Activated gamma-delta T cell treated with anti-CD3 and anti-CD28 coated beads, Interleukin-2, amount 50 U/mL, for 16 hours (primary cell): Measurements from ENCODE around the gene AP2A1.
A peak's percentile ranks its signal among the peaks of the same experiment; 100 is the strongest.

ENCODE experiments used
- DNase-seq: peaks from one replicate; pipeline ENCODE4 v3.0.0-alpha.2; 2020; ENCODE audit warnings: low read depth

The AP2A1 gene

DNA sequence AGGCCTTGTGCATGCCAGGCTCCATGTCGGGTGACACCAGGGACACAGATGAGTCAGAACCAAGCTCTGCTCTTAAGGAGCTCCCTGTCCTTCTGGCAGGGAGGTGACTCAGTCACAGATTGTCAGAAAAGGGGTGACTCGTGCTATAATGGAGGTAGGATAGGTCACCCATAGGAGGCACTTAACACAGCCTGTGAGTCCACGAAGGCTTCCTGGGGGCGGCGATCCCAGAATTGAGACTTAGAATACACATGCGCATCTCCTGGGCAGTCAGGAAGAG lies 26.7 kb downstream of the AP2A1 start:
- no peak for DNase-seq

DNA sequence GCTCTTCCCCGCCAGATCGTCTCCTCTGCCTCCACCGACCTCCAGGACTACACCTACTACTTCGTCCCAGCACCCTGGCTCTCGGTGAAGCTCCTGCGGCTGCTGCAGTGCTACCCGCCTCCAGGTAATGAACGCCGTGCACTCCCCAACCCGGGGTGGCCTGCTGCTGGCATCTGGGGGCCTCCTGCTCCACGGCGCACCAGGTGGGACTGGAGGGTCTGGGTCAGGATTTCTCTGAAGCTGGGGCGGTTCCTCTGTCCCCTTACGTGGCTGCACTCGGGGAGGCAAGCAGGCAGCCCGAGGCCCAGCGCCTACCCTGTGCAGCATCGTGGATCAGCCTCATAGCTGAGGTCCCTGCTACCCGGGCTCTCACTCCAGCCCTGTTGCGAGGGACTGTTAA lies 28.8 kb downstream of the AP2A1 start:
- DNase-seq = no peak

DNA sequence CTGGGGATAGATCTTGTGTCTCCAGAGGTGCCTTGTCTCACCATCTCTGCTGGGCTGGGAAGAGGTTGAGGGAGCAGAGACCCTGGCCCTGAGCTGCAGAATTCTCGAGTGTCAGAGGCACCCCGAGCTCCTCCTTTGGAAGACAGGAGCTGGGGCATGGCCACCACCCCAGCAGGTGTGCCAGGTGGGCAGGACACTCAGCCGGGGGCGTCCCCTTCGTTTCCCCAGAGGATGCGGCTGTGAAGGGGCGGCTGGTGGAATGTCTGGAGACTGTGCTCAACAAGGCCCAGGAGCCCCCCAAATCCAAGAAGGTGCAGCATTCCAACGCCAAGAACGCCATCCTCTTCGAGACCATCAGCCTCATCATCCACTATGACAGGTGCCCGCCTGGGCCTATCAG lies 31.8 kb downstream of the AP2A1 start:
- no peak for DNase-seq

DNA sequence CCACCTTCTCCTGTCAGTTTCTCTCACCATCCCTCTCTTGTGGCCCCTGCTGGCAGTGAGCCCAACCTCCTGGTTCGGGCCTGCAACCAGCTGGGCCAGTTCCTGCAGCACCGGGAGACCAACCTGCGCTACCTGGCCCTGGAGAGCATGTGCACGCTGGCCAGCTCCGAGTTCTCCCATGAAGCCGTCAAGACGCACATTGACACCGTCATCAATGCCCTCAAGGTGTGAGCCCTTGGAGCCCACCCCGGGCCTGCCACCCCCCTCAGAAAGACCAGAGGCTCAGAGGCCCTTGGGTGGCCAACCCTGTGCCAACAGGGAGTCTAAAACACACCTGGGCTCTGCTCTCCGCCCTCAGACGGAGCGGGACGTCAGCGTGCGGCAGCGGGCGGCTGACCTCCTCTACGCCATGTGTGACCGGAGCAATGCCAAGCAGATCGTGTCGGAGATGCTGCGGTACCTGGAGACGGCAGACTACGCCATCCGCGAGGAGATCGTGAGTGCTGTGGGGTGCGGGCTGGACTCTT lies 32.5 kb downstream of the AP2A1 start:
- no peak for DNase-seq

DNA sequence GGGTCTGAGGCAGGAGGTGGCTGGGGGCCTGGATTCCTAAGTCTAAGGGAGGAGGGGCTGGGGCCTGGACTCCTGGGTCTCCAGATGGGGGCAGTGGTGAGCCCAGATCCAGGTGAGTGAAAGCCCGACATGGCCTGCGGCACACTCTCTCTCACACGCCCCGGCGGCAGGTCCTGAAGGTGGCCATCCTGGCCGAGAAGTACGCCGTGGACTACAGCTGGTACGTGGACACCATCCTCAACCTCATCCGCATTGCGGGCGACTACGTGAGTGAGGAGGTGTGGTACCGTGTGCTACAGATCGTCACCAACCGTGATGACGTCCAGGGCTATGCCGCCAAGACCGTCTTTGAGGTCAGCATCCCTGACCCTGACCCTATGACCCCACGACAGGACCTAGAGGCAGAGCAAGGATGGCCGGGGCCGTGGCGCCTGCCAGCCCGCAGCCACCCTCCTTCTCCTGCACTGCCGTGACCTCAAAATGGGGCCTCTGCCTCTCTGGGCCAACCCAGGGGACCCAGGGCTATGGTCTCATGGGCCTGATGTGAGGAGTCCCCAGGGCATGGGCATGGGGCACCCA lies 33.1 kb downstream of the AP2A1 start:
- DNase-seq = no peak

DNA sequence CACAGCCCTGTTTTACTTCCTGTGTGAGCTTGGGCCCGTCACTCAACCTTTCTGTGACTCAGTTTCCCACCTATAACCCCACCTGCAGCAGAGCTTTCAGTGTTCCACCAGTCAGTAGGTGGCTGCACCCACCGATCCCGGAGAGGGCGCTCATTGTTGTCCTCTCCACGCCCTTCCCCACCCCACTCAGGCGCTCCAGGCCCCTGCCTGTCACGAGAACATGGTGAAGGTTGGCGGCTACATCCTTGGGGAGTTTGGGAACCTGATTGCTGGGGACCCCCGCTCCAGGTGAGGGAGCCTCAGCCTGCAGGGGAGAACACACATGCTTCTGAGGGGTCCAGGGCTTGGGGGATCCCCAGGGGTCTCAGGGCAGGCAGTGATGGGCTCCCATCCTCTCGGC lies 34.0 kb downstream of the AP2A1 start:
- no peak for DNase-seq

DNA sequence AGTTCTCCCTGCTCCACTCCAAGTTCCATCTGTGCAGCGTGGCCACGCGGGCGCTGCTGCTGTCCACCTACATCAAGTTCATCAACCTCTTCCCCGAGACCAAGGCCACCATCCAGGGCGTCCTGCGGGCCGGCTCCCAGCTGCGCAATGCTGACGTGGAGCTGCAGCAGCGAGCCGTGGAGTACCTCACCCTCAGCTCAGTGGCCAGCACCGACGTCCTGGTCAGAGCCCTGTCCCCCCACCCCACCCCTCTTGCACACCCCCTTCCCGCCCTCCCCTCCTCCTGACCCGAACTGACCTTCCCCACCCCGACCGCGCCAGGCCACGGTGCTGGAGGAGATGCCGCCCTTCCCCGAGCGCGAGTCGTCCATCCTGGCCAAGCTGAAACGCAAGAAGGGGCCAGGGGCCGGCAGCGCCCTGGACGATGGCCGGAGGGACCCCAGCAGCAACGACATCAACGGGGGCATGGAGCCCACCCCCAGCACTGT lies 34.6 kb downstream of the AP2A1 start:
- no peak for DNase-seq

DNA sequence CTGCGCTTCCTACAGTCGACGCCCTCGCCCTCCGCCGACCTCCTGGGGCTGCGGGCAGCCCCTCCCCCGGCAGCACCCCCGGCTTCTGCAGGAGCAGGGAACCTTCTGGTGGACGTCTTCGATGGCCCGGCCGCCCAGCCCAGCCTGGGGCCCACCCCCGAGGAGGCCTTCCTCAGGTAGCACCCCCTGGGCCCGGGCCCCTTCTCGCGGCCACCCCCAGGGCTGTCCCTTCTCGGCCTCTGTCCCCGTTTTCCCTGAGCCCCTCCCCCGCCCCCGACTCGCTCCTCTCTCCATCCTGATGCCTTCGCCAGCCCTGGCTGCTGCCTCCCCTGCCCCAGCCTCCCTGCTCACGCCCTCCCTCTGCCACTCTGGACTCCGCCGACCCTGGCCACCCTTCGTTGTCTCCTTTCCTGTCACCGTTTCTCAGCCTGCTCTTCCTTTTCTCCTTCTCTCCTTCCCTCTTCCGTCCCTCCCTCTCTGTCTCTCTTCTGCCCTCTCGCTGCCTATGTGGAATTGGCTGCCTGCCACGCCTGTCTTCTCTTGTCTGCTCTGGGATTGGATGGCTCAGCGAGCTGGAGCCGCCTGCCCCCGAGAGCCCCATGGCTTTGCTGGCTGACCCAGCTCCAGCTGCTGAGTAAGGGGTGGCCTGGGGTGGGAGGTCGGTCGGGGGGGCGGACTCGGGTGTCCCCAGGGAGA lies 35.3 kb downstream of the AP2A1 start:
- DNase-seq = no peak

DNA sequence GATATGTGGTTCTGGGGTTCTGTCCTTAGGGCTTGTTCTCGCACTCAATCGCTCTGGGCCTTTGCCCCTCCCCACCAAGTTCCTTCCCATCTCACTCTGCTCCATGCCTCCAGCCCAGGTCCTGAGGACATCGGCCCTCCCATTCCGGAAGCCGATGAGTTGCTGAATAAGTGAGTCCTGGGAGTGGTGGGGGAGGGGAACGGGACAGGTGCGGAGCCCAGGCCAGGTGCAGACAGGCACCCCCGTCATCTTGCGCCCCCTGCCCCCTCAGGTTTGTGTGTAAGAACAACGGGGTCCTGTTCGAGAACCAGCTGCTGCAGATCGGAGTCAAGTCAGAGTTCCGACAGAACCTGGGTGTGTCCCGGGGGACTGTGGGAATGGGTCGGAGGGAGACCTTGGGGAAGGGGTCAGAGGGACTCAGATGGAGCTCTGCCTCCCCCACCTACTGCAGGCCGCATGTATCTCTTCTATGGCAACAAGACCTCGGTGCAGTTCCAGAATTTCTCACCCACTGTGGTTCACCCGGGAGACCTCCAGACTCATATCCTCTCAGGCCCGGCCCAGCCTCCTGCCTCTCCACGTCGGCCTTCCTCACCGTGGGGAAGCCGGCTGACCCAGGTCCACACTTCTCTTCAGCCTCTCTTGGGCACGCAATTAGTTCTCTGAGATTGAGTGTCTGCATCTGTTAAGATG lies 36.2 kb downstream of the AP2A1 start:
- DNase-seq = no peak

DNA sequence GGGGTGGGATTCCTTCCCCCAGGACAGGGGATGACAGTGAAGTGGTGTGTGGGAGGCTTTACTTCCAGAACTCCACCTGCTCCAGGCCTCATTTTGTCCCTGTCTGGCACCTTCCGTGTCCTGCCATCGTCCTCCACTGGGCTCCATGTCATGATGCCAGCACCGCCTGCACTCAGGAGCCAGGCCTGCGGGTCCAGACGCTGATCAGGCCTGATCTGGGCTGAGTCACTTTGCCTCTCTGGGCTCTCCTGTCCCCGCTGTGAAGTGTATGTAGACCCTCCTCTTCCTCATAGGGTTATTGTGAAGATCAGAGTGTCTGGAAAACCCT lies 36.7 kb downstream of the AP2A1 start:
- no peak for DNase-seq

DNA sequence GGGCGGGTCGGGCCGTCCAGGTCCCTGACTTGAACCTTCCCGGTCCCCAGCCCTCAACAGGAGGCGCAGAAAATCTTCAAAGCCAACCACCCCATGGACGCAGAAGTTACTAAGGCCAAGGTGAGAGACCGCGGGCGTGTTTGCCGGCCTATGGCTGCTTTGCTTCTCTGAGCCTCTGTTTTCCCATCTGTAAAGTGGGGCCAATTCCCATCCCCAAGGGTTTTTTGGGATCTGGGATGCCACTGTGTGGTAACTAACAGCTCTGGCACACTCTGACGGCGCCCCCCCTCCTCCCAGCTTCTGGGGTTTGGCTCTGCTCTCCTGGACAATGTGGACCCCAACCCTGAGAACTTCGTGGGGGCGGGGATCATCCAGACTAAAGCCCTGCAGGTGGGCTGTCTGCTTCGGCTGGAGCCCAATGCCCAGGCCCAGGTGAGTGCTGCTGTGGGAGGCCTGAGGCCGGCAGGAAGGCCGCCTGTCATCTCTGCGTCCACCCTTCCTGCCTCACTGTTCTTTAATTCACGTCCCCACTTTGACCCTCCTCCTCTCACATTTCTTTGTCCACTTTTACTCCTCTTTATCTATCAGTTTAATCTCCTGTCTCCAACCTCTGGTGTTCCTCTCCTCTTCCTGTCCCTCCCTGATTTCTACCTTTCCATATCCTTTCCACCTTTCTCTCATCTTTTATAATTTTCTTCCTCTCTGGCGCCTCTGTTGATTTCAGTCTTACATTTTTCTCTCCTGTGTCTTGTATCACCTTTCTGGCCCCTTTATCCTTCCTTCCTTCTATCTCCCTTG lies 39.2 kb downstream of the AP2A1 start:
- no peak for DNase-seq

DNA sequence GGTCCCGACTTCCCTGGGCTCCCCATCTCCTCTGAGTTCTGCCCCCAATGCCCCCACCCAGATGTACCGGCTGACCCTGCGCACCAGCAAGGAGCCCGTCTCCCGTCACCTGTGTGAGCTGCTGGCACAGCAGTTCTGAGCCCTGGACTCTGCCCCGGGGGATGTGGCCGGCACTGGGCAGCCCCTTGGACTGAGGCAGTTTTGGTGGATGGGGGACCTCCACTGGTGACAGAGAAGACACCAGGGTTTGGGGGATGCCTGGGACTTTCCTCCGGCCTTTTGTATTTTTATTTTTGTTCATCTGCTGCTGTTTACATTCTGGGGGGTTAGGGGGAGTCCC lies 39.8 kb downstream of the AP2A1 start:
- DNase-seq = no peak

DNA sequence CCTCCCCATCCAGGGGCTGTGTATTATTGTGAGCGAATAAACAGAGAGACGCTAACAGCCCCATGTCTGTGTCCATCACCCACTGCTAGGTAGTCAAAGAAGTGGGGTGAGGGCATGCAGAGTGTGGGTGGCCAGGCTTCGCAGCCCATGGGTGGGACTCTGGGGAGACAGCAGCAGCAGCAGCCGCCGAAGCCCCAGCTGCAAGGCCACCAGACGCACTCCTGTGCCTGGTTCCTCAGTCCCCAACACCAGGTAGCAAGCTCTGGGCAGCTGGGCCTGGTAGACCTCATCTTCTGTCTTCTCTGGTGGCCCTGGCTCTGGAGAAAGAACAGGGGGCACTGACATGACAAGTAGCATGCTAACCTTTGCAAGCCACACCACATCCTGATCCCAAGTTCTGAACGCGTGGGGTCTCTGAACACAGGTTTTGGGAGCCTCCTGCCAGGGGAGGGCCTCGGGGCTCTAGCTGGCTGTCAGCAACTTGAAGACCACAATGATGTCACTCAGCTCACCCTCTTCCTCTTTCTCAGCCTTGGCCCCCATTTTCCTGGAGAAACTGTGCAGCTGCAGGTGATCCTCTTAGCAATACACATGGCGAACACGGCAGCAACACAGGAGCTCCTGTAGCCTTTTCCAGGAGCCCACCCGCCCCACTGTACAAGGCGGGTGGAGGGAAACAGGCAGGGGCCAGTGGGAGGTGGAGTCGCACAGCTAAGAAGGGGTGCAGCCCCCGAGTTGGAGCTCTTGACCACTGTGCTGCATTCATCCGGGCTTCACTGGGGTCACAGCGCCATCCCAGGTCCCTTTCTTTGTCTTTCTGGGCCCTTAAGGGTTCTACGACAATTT lies 40.5 kb downstream of the AP2A1 start:
- DNase-seq = no peak

DNA sequence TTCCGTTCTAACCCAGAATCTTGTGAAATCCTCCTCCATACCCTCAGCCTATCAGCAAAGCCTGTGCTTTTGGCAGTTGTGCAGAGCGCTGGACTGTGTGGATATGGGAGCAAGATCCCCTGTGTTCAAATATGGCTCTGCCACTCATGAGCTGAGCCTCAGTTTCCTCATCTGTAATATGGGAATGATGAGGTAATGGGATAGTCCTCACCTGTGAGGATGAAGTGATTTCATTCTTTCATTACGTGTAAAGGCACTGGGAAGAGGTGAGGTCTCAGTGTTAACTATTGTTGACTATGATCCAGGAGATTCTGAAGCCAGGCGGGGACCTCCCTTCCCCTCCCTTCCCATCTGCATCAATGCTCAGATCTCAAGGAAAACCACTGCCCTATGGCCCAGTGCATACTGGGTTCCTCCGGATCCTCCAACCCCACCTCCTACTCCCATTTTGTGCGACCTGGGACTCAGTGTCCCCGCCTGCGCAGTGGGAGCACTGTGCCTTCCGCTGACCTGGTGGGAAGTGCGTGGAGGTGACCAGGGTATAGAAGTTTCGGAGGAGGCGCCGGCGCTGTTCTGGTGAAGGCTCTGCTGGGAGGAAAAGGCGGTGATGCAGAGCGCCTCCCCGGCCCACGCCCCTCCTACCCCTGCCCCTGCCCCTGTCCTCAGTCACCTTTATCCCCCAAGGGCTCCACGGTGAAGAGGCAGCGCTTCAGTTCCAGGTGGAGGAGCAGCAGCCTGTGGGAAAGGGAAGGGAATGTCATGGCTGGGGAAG lies 41.3 kb downstream of the AP2A1 start:
- DNase-seq = no peak

DNA sequence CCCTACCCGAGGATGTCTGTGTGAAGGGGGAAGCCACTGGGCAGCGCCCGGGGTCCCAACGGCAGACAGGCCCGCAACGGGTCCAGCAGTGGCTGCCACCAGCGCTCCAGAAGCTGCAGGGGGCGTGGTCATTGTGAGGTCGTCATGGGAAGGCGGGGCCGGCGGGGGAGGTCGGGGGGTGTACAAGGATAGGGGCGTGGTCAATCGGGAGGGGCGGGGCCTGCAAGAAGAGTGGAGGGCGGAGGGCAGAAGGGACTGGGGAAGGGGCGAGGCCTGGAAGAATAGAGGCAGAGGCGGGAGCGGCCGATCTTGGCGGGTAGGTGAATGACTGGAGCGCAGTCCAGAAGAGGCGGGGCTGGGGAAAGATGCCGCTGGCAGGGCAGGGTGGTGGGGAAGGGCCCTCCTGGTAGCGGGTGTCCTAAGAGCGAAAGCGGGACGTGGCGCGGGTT lies 41.9 kb downstream of the AP2A1 start:
- DNase-seq = peak; percentile 75

DNA sequence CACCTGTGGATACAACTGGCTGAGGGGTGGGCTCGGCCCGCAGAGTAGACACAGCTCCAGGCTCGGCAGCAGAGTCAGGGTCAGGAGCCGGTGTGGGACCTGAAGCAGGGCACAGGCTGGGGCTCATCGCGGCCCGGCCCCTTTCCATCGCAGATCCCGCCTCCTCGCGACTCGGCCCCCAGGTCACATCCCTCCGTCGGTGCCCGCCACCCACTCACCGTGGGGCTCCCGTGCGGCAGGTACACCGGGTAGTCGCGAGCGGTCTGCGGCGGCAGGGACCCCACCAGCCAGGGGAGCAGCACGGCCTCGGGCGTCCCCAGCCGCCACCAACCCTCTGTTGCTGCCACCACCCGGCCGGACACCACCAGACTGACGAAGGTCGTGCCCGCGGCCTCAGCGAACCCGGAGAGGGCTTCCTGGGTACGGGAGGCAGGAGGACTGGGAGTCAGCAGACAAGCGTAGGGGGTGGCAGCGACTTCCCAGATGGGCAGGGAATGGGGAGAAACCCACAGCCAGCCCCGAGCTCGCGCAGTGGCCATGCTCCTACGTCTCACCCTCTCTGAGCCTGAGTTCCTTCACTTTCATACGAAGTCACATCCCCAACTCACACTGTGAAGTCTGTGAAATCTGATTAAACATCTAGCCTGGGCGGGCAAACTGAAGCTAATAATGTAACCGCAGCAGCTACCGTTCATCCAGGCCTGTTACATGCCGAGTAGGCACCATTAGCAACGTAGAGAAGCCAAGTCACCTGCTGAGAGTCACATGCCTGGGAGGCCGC lies 42.5 kb downstream of the AP2A1 start:
- DNase-seq = peak; percentile 14

DNA sequence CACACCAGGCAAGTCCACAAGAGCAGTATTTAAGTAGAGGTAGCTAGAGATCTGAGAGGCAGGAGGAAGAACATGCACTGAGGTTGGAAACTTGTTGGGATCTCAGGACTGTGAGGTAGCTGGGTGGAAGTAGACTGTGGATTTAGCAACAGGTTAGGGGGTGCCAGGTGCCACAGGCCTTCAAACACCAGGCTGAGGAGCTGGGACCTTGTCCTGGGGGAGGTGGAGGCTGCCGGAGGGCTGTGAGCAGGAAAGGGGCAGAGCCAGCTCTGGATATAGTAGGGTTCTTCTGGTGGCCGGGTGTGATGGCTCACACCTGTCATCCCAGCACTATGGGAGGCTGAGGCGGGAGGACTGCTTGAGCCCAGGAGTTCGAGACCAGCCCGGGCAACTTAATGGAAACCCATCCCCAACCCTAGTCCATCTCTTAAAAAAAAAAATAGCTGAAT lies 43.2 kb downstream of the AP2A1 start:
- no peak for DNase-seq

DNA sequence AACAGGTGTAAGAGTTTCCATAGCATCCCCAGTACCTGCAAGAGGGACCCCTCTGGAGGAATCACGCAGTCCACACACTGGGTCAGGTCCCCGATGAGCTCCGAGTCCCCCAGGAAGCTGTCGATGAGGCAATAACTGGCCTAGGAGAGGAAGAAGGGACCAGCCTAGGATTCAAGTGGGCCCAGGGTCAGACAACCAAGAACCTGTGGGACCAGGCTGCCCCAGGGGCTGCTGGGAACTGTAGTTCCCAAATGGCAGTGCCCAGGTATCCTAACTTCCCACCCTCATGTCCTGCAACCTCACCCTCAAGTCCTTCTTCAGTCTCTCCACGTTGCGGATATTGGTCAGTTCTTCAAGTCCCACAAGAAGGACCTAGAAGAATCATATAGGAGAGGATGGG lies 44.5 kb downstream of the AP2A1 start:
- DNase-seq = no peak

DNA sequence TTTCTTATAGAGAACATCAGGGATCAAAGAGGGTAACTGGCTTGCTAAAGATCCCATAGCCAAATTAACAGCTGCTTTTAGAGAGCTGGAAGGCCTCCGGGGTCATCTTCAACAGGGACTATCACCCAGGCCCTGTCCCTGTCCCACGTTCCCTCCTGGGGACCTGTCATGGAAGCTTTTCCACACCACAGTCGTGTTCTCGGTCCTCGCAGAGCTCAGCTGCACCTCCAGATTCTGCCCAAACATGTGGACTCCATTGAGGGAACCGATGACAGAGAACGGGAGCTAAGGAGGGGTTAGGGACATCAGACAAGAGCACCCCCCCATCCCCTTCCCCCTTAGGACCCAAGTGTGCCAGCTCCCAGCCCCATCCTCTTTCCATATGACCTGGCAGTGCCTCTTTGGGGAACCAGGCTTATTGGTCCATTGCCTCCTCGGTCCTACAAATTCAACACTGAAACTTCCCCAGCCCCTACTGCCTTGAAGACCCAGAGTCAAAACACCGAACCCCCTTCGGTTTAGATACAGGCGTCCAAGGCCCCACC lies 45.7 kb downstream of the AP2A1 start:
- no peak for DNase-seq
